Measurements from ENCODE around the gene UGT2B11.
"Not testable (repeated sequence)": the region's sequence is repeated elsewhere in the genome, so short reads cannot be mapped to it uniquely, and the experiment has no call there.

UGT2B11 gene

GRCh38 chr4:69169171-69169570 lies 45.4 kb downstream of the UGT2B11 start:
- DNase-seq (ENCODE audit: low spot score) = not testable (repeated sequence)

- DNase-seq (ENCODE audit: low spot score) = no peak
These were observed 47.2 kb downstream of the UGT2B11 start for GRCh38 chr4:69167300-69167699.

- not testable (repeated sequence) for DNase-seq (ENCODE audit: low spot score)
These were observed 48.2 kb downstream of the UGT2B11 start for GRCh38 chr4:69166376-69166775.

GRCh38 chr4:69165707-69166106 lies 48.8 kb downstream of the UGT2B11 start:
- DNase-seq (ENCODE audit: low spot score) = not testable (repeated sequence)

GRCh38 chr4:69156913-69157312 lies 57.6 kb downstream of the UGT2B11 start:
- DNase-seq (ENCODE audit: low spot score) = no peak

GRCh38 chr4:69154021-69154420 lies 60.5 kb downstream of the UGT2B11 start:
- DNase-seq (ENCODE audit: low spot score) = no peak

Data from cerebellar cortex (tissue), 1 donor.